ENCODE results near the gene GNB5.
"Not testable (repeated sequence)": the region's sequence is repeated elsewhere in the genome, so short reads cannot be mapped to it uniquely, and the experiment has no call there.

The GNB5 gene

DNA sequence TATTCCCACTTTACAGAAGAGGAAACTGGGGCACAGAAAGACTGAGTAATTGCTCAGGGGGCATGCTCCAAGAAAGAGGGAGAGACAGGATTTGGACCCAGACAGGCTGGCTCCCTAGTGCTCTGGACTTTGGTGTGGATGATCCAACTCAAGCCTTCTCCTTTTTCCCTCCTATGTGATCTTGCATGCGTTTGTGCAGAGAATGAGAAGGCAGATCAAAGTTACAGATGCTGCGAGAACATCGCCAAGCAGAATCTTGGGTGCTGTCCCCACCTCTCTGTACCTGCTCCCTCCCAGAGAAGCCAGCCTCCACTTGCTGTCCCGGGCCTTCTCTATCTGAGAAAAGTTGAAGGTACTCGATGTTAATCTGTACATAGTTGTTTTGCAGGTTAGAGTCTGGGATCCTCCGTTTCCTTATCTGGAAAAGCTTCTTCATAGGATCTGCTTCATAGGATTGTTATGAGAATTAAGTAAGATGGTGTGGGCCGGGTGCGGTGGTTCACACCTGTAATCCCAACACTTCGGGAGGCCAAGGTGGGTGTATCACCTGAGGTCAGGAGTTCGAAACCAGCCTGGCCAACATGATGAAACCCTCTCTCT is 10.2 kb downstream of the GNB5 start:
- H3K36me3 ChIP-seq (ENCODE audit: control insufficient read depth, low read depth, low read length): no peaks in the 10 kb centered on the region
- H3K27ac ChIP-seq (ENCODE audit: low read length): no peak overlapping the region
- peaks cover 13% of the 10 kb centered on the region for H3K4me1 ChIP-seq (ENCODE audit: control insufficient read depth, low read depth, low read length)
- peak overlapping the region; percentile 84 for H3K4me3 ChIP-seq (ENCODE audit: low read length)
- peaks cover 20% of the 10 kb centered on the region for H3K27me3 ChIP-seq (ENCODE audit: control insufficient read depth, insufficient read depth, low read length)
- H3K9ac ChIP-seq (ENCODE audit: low read length): peak overlapping the region; percentile 48
- no peaks in the 10 kb centered on the region for H3K9me3 ChIP-seq (ENCODE audit: control insufficient read depth, low read depth, low read length)

DNA sequence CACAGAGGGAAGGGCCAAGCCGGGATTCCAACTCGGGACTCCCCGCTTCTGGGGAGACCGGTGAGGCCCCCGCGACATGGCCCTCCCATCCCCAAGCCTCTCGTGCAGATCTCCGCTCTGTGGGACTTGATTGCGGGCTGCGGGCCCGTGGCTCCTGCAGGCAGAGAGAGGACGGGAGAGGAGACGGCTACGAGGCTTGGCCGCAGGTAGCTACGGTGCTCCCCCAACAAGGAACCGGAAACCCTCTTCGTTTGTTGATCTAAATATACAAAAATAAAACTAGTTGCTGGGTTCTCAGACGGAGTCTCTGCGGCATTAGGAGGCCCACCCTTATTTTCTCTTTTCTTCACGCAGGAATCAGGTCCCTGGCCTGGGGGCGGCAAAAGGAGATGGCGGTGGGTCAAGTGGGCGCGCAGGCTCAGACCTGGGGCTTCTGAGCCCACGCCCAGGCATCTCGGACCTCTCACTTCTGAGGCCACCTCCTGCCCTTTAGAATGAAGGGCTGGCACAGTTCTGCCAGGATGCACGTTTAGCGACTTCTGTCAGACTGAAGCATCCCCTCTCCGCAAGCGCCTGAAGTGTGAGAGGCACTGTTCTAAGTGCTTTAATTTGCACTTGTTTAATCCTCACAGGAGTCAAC is 10.9 kb downstream of the GNB5 start:
- Histone ChIP-seq H3K4me3 (ENCODE audit: low read length) (peak overlapping the region; percentile 84), H3K27me3 (ENCODE audit: control insufficient read depth, insufficient read depth, low read length) (peaks cover 20% of the 10 kb centered on the region), H3K9me3 (ENCODE audit: control insufficient read depth, low read depth, low read length) (no peaks in the 10 kb centered on the region), H3K9ac (ENCODE audit: low read length) (peak overlapping the region; percentile 48), H3K36me3 (ENCODE audit: control insufficient read depth, low read depth, low read length) (no peaks in the 10 kb centered on the region), H3K27ac (ENCODE audit: low read length) (no peak overlapping the region), H3K4me1 (ENCODE audit: control insufficient read depth, low read depth, low read length) (peaks cover 13% of the 10 kb centered on the region)

DNA sequence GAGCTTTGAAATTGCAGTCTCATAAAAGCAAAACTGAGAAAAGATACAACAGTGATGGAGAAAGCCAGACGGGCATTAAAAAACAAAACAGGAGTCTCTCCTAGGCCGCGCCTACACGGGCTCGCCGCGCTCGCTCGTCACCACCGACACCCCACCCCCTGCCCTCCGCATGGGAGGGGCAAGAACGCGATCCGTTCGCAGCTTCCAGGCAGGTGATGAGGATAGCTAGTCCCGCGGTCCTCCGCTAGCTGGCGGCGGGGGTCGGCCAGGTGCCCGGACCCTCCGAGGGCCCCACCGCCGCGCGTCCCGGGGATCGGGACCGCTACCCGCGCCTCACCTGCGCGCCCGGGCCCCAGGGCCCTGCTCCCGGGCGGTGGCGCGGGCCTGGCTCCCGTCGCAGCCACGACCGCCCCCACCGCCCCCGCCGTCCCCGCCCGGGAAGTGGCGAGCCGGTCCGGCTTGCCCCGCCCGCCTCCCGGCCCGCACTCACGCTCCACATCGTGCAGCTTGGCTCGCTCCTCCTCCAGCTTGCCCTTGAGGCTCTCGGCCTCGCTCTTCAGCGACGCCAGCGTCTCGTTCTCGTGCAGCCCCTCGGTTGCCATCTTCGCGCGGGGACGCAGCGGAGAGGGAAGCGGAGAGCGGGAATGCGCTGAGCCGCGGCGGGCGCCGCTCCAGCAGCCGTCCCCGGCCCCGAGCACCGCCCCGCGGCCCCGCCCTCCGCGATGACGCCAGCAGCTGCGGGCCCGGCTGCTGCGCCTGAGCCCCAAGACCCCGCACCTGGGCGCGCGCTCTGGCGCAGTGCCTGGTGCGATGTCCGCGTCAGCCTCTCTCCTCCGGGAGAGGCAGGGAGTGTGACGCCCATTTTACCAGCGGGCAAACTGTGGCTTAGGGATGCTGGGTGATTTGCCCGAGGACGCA is 11.7 kb downstream of the GNB5 start:
- Histone ChIP-seq H3K27ac (ENCODE audit: low read length) (no peak overlapping the region), H3K9me3 (ENCODE audit: control insufficient read depth, low read depth, low read length) (no peaks in the 10 kb centered on the region), H3K9ac (ENCODE audit: low read length) (peak overlapping the region; percentile 51), H3K27me3 (ENCODE audit: control insufficient read depth, insufficient read depth, low read length) (peaks cover 20% of the 10 kb centered on the region), H3K36me3 (ENCODE audit: control insufficient read depth, low read depth, low read length) (no peaks in the 10 kb centered on the region), H3K4me3 (ENCODE audit: low read length) (peak overlapping the region; percentile 84), H3K4me1 (ENCODE audit: control insufficient read depth, low read depth, low read length) (peaks cover 13% of the 10 kb centered on the region)

DNA sequence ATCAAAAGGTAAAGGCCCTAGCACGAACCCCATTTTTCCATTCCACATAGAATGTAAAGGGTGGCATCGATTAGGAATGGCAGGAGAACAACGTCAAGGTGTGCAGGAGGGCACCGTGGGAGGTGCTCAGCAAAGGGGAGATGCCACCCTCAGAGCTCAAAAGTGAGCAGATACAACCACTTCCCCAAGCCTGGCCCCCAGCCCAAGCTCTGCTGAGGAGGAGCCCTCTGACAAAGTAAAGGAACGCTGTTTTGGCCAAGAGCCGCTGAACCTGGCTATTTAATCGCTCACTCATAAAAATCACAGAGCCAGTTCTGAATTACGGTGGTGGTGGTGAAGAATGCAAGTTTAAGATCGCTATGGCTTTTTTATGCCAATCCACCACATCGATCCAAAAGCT is 12.4 kb downstream of the GNB5 start:
- H3K4me1 ChIP-seq (ENCODE audit: control insufficient read depth, low read depth, low read length): peaks cover 13% of the 10 kb centered on the region
- H3K9me3 ChIP-seq (ENCODE audit: control insufficient read depth, low read depth, low read length): no peaks in the 10 kb centered on the region
- peak overlapping the region; percentile 84 for H3K4me3 ChIP-seq (ENCODE audit: low read length)
- no peaks in the 10 kb centered on the region for H3K36me3 ChIP-seq (ENCODE audit: control insufficient read depth, low read depth, low read length)
- no peak overlapping the region for H3K27ac ChIP-seq (ENCODE audit: low read length)
- peaks cover 20% of the 10 kb centered on the region for H3K27me3 ChIP-seq (ENCODE audit: control insufficient read depth, insufficient read depth, low read length)
- peak overlapping the region; percentile 51 for H3K9ac ChIP-seq (ENCODE audit: low read length)

DNA sequence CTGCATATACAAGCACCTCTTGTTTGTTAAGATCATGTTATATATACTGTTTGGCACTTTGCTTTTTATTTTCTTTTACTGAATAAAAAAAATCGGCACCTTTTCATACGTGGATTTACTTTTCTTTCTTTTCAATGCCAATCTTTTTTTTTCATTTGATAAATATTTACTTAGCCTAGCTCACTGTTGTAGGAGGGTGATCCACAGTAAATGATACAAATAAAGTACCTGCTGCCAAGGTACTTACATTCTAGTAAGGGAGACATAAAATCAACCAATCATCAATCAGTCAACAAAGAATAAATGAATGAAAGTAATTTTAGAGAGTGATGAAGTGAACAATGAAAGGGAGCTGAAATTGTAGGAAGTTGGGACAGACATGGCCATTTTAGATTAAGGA is 18.3 kb downstream of the GNB5 start:
- H3K27me3 ChIP-seq (ENCODE audit: control insufficient read depth, insufficient read depth, low read length): no peaks in the 10 kb centered on the region
- no peak overlapping the region for H3K9ac ChIP-seq (ENCODE audit: low read length)
- no peak overlapping the region for H3K4me3 ChIP-seq (ENCODE audit: low read length)
- H3K4me1 ChIP-seq (ENCODE audit: control insufficient read depth, low read depth, low read length): no peaks in the 10 kb centered on the region
- H3K9me3 ChIP-seq (ENCODE audit: control insufficient read depth, low read depth, low read length): no peaks in the 10 kb centered on the region
- H3K27ac ChIP-seq (ENCODE audit: low read length): no peak overlapping the region
- no peaks in the 10 kb centered on the region for H3K36me3 ChIP-seq (ENCODE audit: control insufficient read depth, low read depth, low read length)

DNA sequence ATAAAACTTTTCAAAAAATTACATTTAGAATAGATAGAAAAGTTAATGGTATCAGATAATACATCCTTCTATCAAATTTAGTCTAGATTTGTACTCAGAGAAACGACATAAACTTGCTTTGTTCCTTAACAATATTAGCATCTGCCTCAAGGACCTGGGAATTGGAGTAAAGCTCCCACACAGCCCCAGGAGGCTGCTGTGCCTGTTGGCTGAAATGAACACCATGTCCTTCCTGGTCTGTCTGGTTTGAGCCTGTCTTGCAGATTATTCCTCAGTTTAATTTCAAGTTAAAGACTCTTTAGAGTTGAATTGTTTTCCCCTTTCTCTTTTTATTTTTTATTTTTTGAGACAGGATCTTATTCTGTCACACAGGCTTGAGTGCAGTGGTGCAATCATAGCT is 19.4 kb downstream of the GNB5 start:
- Histone ChIP-seq H3K4me1 (ENCODE audit: control insufficient read depth, low read depth, low read length) (no peaks in the 10 kb centered on the region), H3K27ac (ENCODE audit: low read length) (no peak overlapping the region), H3K4me3 (ENCODE audit: low read length) (no peak overlapping the region), H3K9me3 (ENCODE audit: control insufficient read depth, low read depth, low read length) (no peaks in the 10 kb centered on the region), H3K36me3 (ENCODE audit: control insufficient read depth, low read depth, low read length) (no peaks in the 10 kb centered on the region), H3K9ac (ENCODE audit: low read length) (no peak overlapping the region), H3K27me3 (ENCODE audit: control insufficient read depth, insufficient read depth, low read length) (no peaks in the 10 kb centered on the region)

DNA sequence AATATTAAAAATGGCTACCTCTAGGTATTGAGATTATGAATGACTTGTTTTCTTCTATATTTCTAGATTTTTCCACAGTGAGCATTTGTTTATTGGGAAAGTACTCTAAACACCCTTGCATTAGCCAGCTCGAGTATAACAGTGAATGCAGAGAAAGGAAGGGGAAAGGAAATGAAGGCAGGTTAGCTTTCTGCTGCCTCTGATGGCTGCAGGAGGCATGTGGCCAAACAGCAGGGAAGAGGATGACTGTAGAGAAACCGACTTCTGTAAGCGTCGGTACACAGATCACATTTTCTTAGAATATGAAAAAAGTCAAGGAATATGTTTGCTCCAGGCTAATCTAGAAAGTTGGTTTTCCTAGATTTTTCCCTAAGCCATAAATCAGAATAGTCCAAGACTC is 19.8 kb downstream of the GNB5 start:
- H3K9ac ChIP-seq (ENCODE audit: low read length): no peak overlapping the region
- no peak overlapping the region for H3K4me3 ChIP-seq (ENCODE audit: low read length)
- no peaks in the 10 kb centered on the region for H3K36me3 ChIP-seq (ENCODE audit: control insufficient read depth, low read depth, low read length)
- no peaks in the 10 kb centered on the region for H3K4me1 ChIP-seq (ENCODE audit: control insufficient read depth, low read depth, low read length)
- no peaks in the 10 kb centered on the region for H3K9me3 ChIP-seq (ENCODE audit: control insufficient read depth, low read depth, low read length)
- H3K27ac ChIP-seq (ENCODE audit: low read length): no peak overlapping the region
- no peaks in the 10 kb centered on the region for H3K27me3 ChIP-seq (ENCODE audit: control insufficient read depth, insufficient read depth, low read length)

DNA sequence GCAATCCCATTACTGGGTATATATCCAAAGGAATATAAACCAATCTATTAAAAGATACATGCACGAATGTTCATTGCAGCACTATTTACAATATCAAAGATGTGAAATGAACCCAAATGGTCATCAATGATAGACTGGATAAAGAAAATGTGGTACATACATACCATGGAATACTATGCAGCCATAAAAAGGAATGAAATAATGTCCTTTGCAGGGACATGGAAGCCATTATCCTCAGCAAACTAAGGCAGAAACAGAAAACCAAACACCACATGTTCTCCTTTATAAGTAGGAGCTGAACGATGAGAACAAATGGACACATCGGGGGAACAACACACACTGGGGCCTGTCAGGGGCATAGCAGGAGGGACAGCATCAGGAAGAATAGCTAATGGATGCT is 21.0 kb downstream of the GNB5 start:
- H3K4me3 ChIP-seq (ENCODE audit: low read length); H3K9ac ChIP-seq (ENCODE audit: low read length); H3K4me1 ChIP-seq (ENCODE audit: control insufficient read depth, low read depth, low read length); H3K27me3 ChIP-seq (ENCODE audit: control insufficient read depth, insufficient read depth, low read length); H3K9me3 ChIP-seq (ENCODE audit: control insufficient read depth, low read depth, low read length); H3K36me3 ChIP-seq (ENCODE audit: control insufficient read depth, low read depth, low read length); H3K27ac ChIP-seq (ENCODE audit: low read length): not testable (repeated sequence)

DNA sequence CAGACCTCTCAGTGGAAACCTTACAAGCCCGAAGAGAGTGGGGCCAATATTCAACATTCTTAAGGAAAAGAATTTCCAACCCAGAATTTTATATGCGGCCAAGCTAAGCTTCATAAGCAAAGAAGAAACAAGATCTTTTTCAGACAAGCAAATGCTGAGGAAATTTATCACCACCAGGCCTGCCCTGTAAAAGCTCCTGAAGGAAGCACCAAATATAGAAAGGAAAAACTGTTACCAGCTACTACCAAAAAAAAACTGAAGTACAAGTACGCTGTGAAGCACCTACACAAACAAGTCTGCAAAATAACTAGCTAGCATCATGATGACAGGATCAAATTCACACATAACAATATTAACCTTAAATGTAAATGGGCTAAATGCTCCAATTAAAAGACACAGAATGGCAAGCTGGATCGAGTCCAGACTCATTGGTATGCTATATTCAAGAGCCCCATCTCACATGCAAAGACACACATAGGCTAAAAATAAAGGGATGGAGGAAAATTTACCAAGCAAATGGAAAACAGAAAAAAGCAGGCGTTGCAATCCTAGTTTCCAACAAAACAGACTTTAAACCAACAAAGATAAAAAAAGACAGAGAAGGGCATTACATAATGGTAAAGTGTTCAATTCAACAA is 25.6 kb downstream of the GNB5 start:
- H3K4me3 ChIP-seq (ENCODE audit: low read length); H3K27ac ChIP-seq (ENCODE audit: low read length); H3K9ac ChIP-seq (ENCODE audit: low read length); H3K4me1 ChIP-seq (ENCODE audit: control insufficient read depth, low read depth, low read length); H3K36me3 ChIP-seq (ENCODE audit: control insufficient read depth, low read depth, low read length); H3K9me3 ChIP-seq (ENCODE audit: control insufficient read depth, low read depth, low read length); H3K27me3 ChIP-seq (ENCODE audit: control insufficient read depth, insufficient read depth, low read length): not testable (repeated sequence)

DNA sequence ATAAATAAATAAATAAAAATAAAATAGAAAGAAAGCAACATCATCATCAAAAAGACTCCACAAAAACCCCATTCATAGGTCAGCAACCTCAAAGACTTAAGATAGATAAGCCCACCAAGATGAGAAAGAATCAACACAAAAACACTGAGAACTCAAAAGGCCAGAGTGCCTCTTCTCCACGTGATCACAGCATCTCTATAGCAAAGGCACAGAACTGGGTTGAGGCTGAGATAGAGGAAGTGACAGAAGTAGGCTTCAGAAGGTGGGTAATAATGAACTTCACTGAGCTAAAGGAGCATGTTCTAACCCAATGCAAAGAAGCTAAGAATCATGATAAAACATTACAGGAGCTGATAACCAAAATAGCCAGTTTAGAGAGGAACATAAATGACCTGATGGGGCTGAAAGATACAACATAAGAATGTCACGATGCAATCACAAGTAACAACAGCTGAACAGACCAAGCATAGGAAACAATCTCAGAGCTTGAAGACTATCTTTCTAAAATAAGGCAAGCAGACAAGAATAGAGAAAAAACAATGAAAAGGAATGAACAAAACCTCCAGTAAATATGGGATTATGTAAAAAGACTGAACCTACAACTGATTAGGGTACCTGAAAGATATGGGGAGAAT is 26.4 kb downstream of the GNB5 start:
- Histone ChIP-seq H3K9me3 (ENCODE audit: control insufficient read depth, low read depth, low read length) (no peaks in the 10 kb centered on the region), H3K4me1 (ENCODE audit: control insufficient read depth, low read depth, low read length) (no peaks in the 10 kb centered on the region), H3K4me3 (ENCODE audit: low read length) (no peak overlapping the region), H3K9ac (ENCODE audit: low read length) (no peak overlapping the region), H3K36me3 (ENCODE audit: control insufficient read depth, low read depth, low read length) (no peaks in the 10 kb centered on the region), H3K27me3 (ENCODE audit: control insufficient read depth, insufficient read depth, low read length) (no peaks in the 10 kb centered on the region), H3K27ac (ENCODE audit: low read length) (no peak overlapping the region)

Measured in iPS-18a (cell line).